ENCODE data around the gene RGS6.

RGS6 gene

DNA sequence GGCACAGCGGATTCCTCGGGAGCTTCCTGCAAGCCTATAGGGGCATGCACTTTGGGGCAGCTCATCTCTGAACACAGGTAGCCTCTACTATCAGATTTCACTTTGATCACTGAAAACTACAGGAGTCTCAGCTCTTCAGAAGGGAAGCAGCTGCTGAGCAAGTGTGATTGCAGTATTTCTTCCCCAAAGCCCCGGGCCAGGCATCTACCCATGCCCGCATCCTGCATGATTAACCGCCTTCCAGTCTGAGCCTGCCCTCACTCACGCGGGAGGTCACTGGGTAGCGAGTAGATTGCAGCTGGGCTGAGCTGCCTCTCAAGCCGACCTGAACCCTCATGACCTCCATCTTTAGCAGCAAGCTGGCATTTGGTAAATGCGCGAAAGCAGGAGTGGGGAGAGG is 627.0 kb downstream of the RGS6 start:
- DNase-seq (ENCODE audit: low spot score): no peak
- TF ChIP-seq, protein P1, sequence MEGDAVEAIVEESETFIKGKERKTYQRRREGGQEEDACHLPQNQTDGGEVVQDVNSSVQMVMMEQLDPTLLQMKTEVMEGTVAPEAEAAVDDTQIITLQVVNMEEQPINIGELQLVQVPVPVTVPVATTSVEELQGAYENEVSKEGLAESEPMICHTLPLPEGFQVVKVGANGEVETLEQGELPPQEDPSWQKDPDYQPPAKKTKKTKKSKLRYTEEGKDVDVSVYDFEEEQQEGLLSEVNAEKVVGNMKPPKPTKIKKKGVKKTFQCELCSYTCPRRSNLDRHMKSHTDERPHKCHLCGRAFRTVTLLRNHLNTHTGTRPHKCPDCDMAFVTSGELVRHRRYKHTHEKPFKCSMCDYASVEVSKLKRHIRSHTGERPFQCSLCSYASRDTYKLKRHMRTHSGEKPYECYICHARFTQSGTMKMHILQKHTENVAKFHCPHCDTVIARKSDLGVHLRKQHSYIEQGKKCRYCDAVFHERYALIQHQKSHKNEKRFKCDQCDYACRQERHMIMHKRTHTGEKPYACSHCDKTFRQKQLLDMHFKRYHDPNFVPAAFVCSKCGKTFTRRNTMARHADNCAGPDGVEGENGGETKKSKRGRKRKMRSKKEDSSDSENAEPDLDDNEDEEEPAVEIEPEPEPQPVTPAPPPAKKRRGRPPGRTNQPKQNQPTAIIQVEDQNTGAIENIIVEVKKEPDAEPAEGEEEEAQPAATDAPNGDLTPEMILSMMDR (IDR thresholded peaks at IDR 0.05; ENCODE audit: extremely low read depth, insufficient read depth, missing control alignments): no peak
- in situ Hi-C loops (cut with MboI; ENCODE audit: low pct_unique_long_range_greater_than_20kb, low sequenced_read_pairs, unreplicated experiment): no loop called here

- TF ChIP-seq, protein P1 (IDR thresholded peaks at IDR 0.05; ENCODE audit: extremely low read depth, insufficient read depth, missing control alignments): no peak
- in situ Hi-C loops (cut with MboI; ENCODE audit: low pct_unique_long_range_greater_than_20kb, low sequenced_read_pairs, unreplicated experiment): no loop called here
- DNase-seq (ENCODE audit: low spot score): no peak
Observed at GRCh38 chr14:72559669-72560255, 627.5 kb downstream of the RGS6 start.

DNA sequence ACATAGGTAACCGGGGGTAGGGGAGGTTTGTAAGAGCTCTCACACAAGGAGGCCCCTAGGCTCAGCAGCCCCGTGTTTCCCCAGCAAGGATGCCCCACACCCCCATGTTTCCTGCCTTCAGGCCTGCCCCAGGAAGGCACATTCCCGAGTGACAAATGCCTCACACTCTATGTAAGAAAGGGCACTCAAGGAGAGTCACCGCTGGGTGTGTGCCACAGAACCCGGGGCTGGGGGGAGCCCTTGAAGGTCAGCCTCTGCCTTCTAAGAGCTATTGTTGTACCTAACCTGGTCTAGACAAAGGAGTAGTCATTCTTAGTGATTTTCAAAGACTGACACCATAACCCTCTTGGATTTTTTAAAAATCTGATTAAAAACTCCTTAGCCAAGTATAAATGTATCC is 628.1 kb downstream of the RGS6 start:
- in situ Hi-C loops (cut with MboI; ENCODE audit: low pct_unique_long_range_greater_than_20kb, low sequenced_read_pairs, unreplicated experiment): no loop called here
- DNase-seq (ENCODE audit: low spot score): no peak

GRCh38 chr14:72560889-72561493 is 628.8 kb downstream of the RGS6 start:
- peak; percentile 4 for DNase-seq (ENCODE audit: low spot score)
- in situ Hi-C loops (cut with MboI; ENCODE audit: low pct_unique_long_range_greater_than_20kb, low sequenced_read_pairs, unreplicated experiment): no loop called here
- TF ChIP-seq, protein P1 (IDR thresholded peaks at IDR 0.05; ENCODE audit: extremely low read depth, insufficient read depth, missing control alignments): no peak

More for the DNA sequence above, 628.1 kb downstream of the RGS6 start:
- TF ChIP-seq, protein P1 (IDR thresholded peaks at IDR 0.05; ENCODE audit: extremely low read depth, insufficient read depth, missing control alignments): no peak

DNA sequence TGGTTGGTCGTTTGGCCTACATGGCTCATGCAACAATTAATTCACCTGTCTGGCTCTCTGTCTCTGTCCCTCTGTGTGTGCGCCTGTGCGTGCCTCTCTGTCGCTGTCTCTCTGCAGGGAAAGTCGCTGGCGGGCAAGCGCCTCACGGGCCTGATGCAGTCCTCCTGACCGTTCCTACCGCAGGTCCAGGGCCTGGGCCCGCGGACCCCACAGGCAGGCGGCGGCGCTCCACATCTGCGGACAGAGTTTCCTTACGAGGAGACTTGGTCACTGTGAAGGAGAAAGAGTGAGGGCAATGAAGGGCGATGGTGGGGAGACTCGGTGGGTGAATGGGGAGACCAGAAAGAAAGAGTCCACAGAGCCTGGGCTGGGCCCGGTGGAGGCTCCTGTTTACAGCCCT is 630.1 kb downstream of the RGS6 start:
- TF ChIP-seq, protein P1 (IDR thresholded peaks at IDR 0.05; ENCODE audit: extremely low read depth, insufficient read depth, missing control alignments): no peak
- in situ Hi-C loops (cut with MboI; ENCODE audit: low pct_unique_long_range_greater_than_20kb, low sequenced_read_pairs, unreplicated experiment): no loop called here
- DNase-seq (ENCODE audit: low spot score): no peak

DNA sequence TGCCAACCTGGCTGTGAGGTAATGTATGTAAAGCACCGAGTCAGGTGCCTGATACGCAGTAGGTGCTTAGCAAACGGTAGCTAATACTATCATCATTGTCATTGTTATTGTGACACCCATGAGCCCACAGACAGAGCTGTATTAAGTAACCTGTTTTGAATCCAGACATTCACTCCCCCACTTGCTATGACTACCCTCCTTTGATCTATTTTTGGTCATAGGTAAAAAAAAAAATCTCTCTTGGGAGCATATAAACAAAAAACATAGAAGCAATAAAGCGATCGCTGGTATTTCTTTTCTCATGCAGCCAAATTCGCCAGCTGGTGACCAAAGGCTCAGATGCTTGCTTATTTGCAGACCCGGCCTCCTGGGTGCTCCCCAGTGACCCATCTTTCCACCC is 631.4 kb downstream of the RGS6 start:
- TF ChIP-seq, protein P1 (IDR thresholded peaks at IDR 0.05; ENCODE audit: extremely low read depth, insufficient read depth, missing control alignments): no peak
- in situ Hi-C loops (cut with MboI; ENCODE audit: low pct_unique_long_range_greater_than_20kb, low sequenced_read_pairs, unreplicated experiment): no loop called here
- DNase-seq (ENCODE audit: low spot score): no peak

Measured in GM13977 (cell line).